ENCODE measurements around the gene DDX1. TPM values are rescaled to one million over a fixed set of nuclear protein-coding genes. Genes with fewer than 3 reads are reported as not detected.

DDX1 gene
- total and polyA plus RNA-seq, 9 of the 15 experiments (the other 6 are each of a cell fraction or from before 2014, with no cell fraction given), result 116 to 277 (median 232) TPM

DNA sequence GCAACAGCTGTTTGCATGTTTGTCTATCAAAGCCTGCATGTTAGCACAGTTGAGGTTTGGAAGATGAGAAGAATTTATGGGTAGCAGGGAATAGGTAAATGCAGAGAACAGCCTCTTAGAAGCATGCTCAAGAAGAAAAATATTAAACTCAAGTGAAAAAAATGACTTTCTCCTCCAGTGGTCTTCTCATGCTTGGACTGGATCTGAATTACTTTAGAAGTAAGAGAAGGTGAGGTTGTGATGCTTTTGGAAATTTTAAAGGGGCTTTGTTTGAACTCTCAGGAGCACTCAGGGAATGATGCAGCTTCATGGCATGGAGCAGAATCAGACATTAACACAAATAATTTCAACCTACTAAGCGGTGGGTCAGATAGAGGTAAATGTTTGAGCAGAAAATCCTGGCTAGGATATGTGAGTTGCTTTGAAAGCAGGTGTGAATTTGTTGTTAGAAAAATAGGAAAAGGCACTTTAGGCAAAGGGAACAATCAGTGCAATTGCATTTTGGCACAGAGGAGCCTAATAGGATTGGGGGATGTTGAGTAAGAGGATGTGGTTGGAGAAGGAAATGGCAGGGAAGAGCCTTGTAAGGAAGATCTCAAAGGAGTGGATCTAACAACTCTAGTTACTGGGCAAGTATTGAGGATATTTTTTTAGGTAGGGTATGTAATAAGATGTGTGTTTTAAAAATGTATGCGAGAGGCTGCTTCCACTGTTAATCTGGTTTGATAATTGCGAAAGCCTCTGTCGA is 76.3 kb downstream of the DDX1 start (continued):
- TF ChIP-seq EZH2 (IDR thresholded peaks at IDR 0.05; ENCODE audit: borderline replicate concordance, low read depth, low read length), result no peak
- TF ChIP-seq, protein P1, sequence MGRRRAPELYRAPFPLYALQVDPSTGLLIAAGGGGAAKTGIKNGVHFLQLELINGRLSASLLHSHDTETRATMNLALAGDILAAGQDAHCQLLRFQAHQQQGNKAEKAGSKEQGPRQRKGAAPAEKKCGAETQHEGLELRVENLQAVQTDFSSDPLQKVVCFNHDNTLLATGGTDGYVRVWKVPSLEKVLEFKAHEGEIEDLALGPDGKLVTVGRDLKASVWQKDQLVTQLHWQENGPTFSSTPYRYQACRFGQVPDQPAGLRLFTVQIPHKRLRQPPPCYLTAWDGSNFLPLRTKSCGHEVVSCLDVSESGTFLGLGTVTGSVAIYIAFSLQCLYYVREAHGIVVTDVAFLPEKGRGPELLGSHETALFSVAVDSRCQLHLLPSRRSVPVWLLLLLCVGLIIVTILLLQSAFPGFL (CRISPR knock-in tag; IDR thresholded peaks at IDR 0.05), result no peak

DNA sequence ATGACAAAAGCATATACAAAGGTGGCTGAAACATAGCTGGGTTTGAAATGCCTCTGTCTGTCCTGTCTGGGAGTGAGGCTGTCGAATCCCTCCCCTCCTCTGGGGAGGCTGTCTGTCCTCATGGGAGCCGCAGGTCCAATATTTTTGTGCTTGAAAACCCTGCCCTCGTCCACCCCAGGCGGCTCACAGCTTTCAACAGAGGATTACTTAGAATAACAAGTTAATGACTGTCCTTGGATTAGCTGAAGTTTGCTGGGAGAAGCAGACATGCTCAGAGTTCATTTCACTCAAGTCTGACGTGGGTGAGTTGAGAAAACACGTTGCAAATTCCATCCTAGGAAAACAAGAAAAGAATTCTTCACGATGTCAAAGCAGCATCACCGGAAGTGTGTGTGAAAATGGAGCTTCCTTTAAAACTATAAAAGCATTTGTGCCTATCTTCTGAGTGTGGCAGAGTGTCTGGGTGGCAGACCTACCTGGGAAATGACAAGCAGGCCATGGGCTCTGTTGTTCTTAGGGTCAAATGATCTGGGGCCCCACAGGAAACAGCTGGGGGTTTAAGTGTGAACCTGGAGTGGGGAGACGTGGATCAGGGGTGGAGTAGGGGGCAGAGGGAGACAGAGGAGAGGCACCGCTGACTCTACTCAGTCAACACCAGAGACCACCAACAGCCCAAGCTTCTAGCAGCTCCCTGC is 77.1 kb downstream of the DDX1 start:
- DNase-seq (ENCODE audit: extremely low read depth in 1 of 4, low spot score in 3 of 4), result no peak
- TF ChIP-seq, protein P2, sequence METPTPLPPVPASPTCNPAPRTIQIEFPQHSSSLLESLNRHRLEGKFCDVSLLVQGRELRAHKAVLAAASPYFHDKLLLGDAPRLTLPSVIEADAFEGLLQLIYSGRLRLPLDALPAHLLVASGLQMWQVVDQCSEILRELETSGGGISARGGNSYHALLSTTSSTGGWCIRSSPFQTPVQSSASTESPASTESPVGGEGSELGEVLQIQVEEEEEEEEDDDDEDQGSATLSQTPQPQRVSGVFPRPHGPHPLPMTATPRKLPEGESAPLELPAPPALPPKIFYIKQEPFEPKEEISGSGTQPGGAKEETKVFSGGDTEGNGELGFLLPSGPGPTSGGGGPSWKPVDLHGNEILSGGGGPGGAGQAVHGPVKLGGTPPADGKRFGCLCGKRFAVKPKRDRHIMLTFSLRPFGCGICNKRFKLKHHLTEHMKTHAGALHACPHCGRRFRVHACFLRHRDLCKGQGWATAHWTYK (CRISPR knock-in tag; IDR thresholded peaks at IDR 0.05), result no peak
- TF ChIP-seq CAMTA2 (CRISPR knock-in tag; conservative IDR thresholded peaks at IDR 0.05) (no peak), POLR2AphosphoS5 (IDR thresholded peaks at IDR 0.05; ENCODE audit: control insufficient read depth, insufficient read depth, low read depth, low read length) (no peak), BMI1 (IDR thresholded peaks at IDR 0.05; ENCODE audit: low read length) (no peak)
- TF ChIP-seq, protein P3, sequence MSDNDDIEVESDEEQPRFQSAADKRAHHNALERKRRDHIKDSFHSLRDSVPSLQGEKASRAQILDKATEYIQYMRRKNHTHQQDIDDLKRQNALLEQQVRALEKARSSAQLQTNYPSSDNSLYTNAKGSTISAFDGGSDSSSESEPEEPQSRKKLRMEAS (CRISPR knock-in tag; IDR thresholded peaks at IDR 0.05), result no peak
- TF ChIP-seq, protein P4, sequence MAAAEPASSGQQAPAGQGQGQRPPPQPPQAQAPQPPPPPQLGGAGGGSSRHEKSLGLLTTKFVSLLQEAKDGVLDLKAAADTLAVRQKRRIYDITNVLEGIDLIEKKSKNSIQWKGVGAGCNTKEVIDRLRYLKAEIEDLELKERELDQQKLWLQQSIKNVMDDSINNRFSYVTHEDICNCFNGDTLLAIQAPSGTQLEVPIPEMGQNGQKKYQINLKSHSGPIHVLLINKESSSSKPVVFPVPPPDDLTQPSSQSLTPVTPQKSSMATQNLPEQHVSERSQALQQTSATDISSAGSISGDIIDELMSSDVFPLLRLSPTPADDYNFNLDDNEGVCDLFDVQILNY (CRISPR knock-in tag; IDR thresholded peaks at IDR 0.05), result no peak
- CTCF ChIA-PET (ENCODE audit: low intra/inter-chr PET ratio), result no interaction called here
- Histone ChIP-seq H3K9me1 (ENCODE audit: control insufficient read depth, insufficient read depth, low read length) (no peaks in the 10 kb centered on the region), H3K27me3 (ENCODE audit: control insufficient read depth in 2 of 2, insufficient read depth in 2 of 2, low read length in 2 of 2) (peaks cover 31 to 71% of the 10 kb centered on the region in 2 experiments; a peak in 4 of 5 replicates), H3K27ac (ENCODE audit: extremely low read depth, low read depth, low read length) (no peak overlapping the region), H3K36me3 (ENCODE audit: control insufficient read depth, insufficient read depth, low read length) (no peaks in the 10 kb centered on the region), H3K9me3 (replicated peaks; ENCODE audit: control insufficient read depth, insufficient read depth, low read depth, low read length) (no peaks in the 10 kb centered on the region), H3K4me1 (replicated peaks in 1 of 2; ENCODE audit: control insufficient read depth in 2 of 2, insufficient read depth in 2 of 2, low read length in 2 of 2) (peaks cover 0 to 3% of the 10 kb centered on the region in 2 experiments; a peak in 1 of 5 replicates), H3K4me2 (ENCODE audit: insufficient read depth, low read length) (no peak overlapping the region), H4K20me1 (replicated peaks; ENCODE audit: control insufficient read depth, insufficient read depth, low read length) (no peaks in the 10 kb centered on the region), H3K9ac (ENCODE audit: insufficient read depth in 1 of 2, low read depth in 2 of 2, low read length in 2 of 2) (no peak overlapping the region), H3K79me2 (ENCODE audit: control insufficient read depth, insufficient read depth, low read length) (no peaks in the 10 kb centered on the region), H3K4me3 (no peak overlapping the region), H2AFZ (ENCODE audit: low read depth, low read length) (no peak overlapping the region)
- no peak for ATAC-seq
- POLR2A ChIA-PET, result interaction anchor here (0.9 to 1.3 kb wide), 2 partner anchors 10 kb away, joined by 3 to 4 read pairs; no protein-coding TSS in a partner anchor
- BruUV-seq (replicated peaks), result no TSS peak
- FAIRE-seq, result no peak
- in situ Hi-C loops (cut with MboI), result no loop called here
- intact Hi-C loops (cut with micrococcal nuclease), result no loop called here
- 0% methylated on average over 10 of the region's 10 CpGs for WGBS (ENCODE audit: insufficient coverage, low coverage, missing lambda C conversion rate)

All from K562 (cell line).